Neutrophil (primary cell): ENCODE results near the gene FBRSL1.

Experiments used
- H3K27ac ChIP-seq: fragments of 200-600 bp; sonication (generic); 2 replicates; pipeline ENCODE4 v1.5.1; 2016; ENCODE audit warnings: mild to moderate bottlenecking, moderate library complexity
- H3K27me3 ChIP-seq: fragments of 200-600 bp; sonication (generic); 2 replicates; pipeline ENCODE4 v1.6.0; 2016; ENCODE audit warnings: mild to moderate bottlenecking
- H3K36me3 ChIP-seq: fragments of 200-600 bp; sonication (generic); 2 replicates; pipeline ENCODE4 v1.5.1; 2017
- H3K4me1 ChIP-seq, 2 experiments: fragments of 200-600 bp in 1 of 2; sonication (generic) in 1 of 2; 1 replicate in 1 of 2; 2 replicates in 1 of 2; pipeline versions ENCODE4 v1.5.1 to v1.6.1; 2013 to 2016; ENCODE audit warnings: low read depth in 1 of 2, low read length in 1 of 2, mild to moderate bottlenecking in 1 of 2, moderate library complexity in 1 of 2; ENCODE audit not compliant: control insufficient read depth in 1 of 2, insufficient read depth in 1 of 2
- H3K4me3 ChIP-seq, 2 experiments: fragments of 200-600 bp in 1 of 2; sonication (generic) in 1 of 2; 1 replicate in 1 of 2; 2 replicates in 1 of 2; pipeline ENCODE4 v1.5.1; 2013 to 2016; ENCODE audit warnings: low read depth in 1 of 2, low read length in 1 of 2, mild to moderate bottlenecking in 1 of 2, moderate library complexity in 1 of 2
- H3K9me3 ChIP-seq: fragments of 200-600 bp; sonication (generic); 2 replicates; pipeline ENCODE4 v1.5.1; 2016
- CTCF ChIP-seq: fragments of 200-600 bp; sonication (generic); IDR thresholded peaks from 2 replicates; pipeline ENCODE4 v1.5.1; 2016; ENCODE audit warnings: antibody characterized with exemption

The FBRSL1 gene

GRCh38 chr12:132512197-132513069 is 22.5 kb downstream of the FBRSL1 start:
- no peak for TF ChIP-seq CTCF
- no peak overlapping the region for H3K27ac ChIP-seq
- peaks cover 50% of the 10 kb centered on the region for H3K36me3 ChIP-seq
- no peaks in the 10 kb centered on the region for H3K9me3 ChIP-seq
- no peak overlapping the region for H3K4me3 ChIP-seq
- no peaks in the 10 kb centered on the region for H3K27me3 ChIP-seq
- H3K4me1 ChIP-seq = peaks cover under 1% of the 10 kb centered on the region in 2 experiments

GRCh38 chr12:132513070-132513398 is 23.1 kb downstream of the FBRSL1 start:
- Histone ChIP-seq H3K4me3 (no peak overlapping the region), H3K27ac (no peak overlapping the region), H3K36me3 (peaks cover 51% of the 10 kb centered on the region), H3K9me3 (no peaks in the 10 kb centered on the region), H3K4me1 (no peaks in the 10 kb centered on the region), H3K27me3 (no peaks in the 10 kb centered on the region)
- no peak for TF ChIP-seq CTCF

GRCh38 chr12:132513458-132514135 is 23.6 kb downstream of the FBRSL1 start:
- no peaks in the 10 kb centered on the region for H3K27me3 ChIP-seq
- peaks cover 51% of the 10 kb centered on the region for H3K36me3 ChIP-seq
- TF ChIP-seq CTCF = no peak
- no peaks in the 10 kb centered on the region for H3K4me1 ChIP-seq
- H3K27ac ChIP-seq = no peak overlapping the region
- no peaks in the 10 kb centered on the region for H3K9me3 ChIP-seq
- H3K4me3 ChIP-seq = no peak overlapping the region

- Histone ChIP-seq H3K4me3 (no peak overlapping the region), H3K36me3 (peaks cover 47% of the 10 kb centered on the region), H3K27ac (no peak overlapping the region), H3K27me3 (no peaks in the 10 kb centered on the region), H3K9me3 (no peaks in the 10 kb centered on the region), H3K4me1 (no peaks in the 10 kb centered on the region)
- TF ChIP-seq CTCF = no peak
Measured at GRCh38 chr12:132514216-132514820, 24.4 kb downstream of the FBRSL1 start.

- Histone ChIP-seq H3K27me3 (no peaks in the 10 kb centered on the region), H3K4me1 (no peaks in the 10 kb centered on the region), H3K9me3 (no peaks in the 10 kb centered on the region), H3K36me3 (peaks cover 42% of the 10 kb centered on the region), H3K27ac (no peak overlapping the region), H3K4me3 (no peak overlapping the region)
- TF ChIP-seq CTCF = no peak
Measured at GRCh38 chr12:132514838-132515237, 24.9 kb downstream of the FBRSL1 start.
